Endodermal cell (in vitro differentiated cells): ENCODE data around the gene CEP135. TPM values are rescaled to one million over a fixed set of nuclear protein-coding genes. Genes with fewer than 3 reads are reported as not detected.

Experiments used
- DNase-seq: peaks from one replicate; pipeline ENCODE4 v3.0.0-alpha.2; 2017
- H3K27ac ChIP-seq: 2 replicates; pipeline ENCODE4 v1.5.1; 2013; ENCODE audit warnings: mild to moderate bottlenecking, low read depth, low read length, moderate library complexity
- H3K27me3 ChIP-seq: 2 replicates; pipeline ENCODE4 v1.6.1; 2013; ENCODE audit warnings: mild to moderate bottlenecking, low read length, moderate library complexity; ENCODE audit not compliant: insufficient read depth, control insufficient read depth, poor library complexity, severe bottlenecking
- H3K36me3 ChIP-seq: 2 replicates; pipeline ENCODE4 v1.7.0; 2013; ENCODE audit warnings: mild to moderate bottlenecking, low read length, moderate library complexity; ENCODE audit not compliant: control insufficient read depth, insufficient read depth
- H3K4me1 ChIP-seq: one replicate; pipeline ENCODE4 v1.7.0; 2013; ENCODE audit warnings: low read length; ENCODE audit not compliant: control insufficient read depth, insufficient read depth
- H3K4me3 ChIP-seq: 2 replicates; pipeline ENCODE4 v1.5.1; 2013; ENCODE audit warnings: mild to moderate bottlenecking, low read length, moderate library complexity
- H3K9ac ChIP-seq: 2 replicates; pipeline ENCODE4 v1.6.1; 2013; ENCODE audit warnings: mild to moderate bottlenecking, low read length, moderate library complexity; ENCODE audit not compliant: poor library complexity, severe bottlenecking; ENCODE audit errors: extremely low read depth
- H3K9me3 ChIP-seq: 2 replicates; pipeline ENCODE4 v1.6.1; 2013; ENCODE audit warnings: mild to moderate bottlenecking, low read length, moderate library complexity; ENCODE audit not compliant: control insufficient read depth
- H3K27ac Mint-ChIP-seq: 2 replicates; pipeline ENCODE4 v1.8.0; 2020; ENCODE audit warnings: mixed read lengths
- H3K27me3 Mint-ChIP-seq: 2 replicates; pipeline ENCODE4 v1.8.0; 2021; ENCODE audit warnings: mild to moderate bottlenecking, mixed read lengths; ENCODE audit not compliant: insufficient read depth
- H3K36me3 Mint-ChIP-seq: 2 replicates; pipeline ENCODE4 v1.8.0; 2020; ENCODE audit warnings: low read depth, mixed read lengths
- H3K4me1 Mint-ChIP-seq: 2 replicates; pipeline ENCODE4 v1.8.0; 2020; ENCODE audit warnings: mixed read lengths
- H3K4me3 Mint-ChIP-seq: 2 replicates; pipeline ENCODE4 v1.8.0; 2020; ENCODE audit warnings: mild to moderate bottlenecking, moderate library complexity, mixed read lengths
- H3K9me3 Mint-ChIP-seq: 2 replicates; pipeline ENCODE4 v1.8.0; 2020; ENCODE audit warnings: mild to moderate bottlenecking, mixed read lengths
- WGBS, 2 experiments: methylation state at CpG; one replicate each; pipeline versions ENCODE4 v1.1.5 to v1.1.7; 2013; ENCODE audit warnings: missing lambda C conversion rate in 2 of 2, mixed read lengths in 1 of 2; ENCODE audit not compliant: insufficient coverage in 1 of 2, insufficient read length in 1 of 2; 5-methylcytosine and 5-hydroxymethylcytosine counted together
- total RNA-seq, 2 donors: library from RNA; stranded (reverse); fragmentation: NEBNext Ultra II Directional in 1 of 2; extraction: Animal tissue kit (Norgen Biotek cat#: 25700) in 1 of 2; gene quantifications; 2 replicates in 1 of 2; 3 replicates in 1 of 2; pipeline ENCODE4 v1.2.1, GENCODE V29; 2021
- TF ChIP-seq, protein P1 (sequence below): fragments of 200-600 bp; sonication (generic); conservative IDR thresholded peaks from 2 replicates; pipeline ENCODE4 v1.5.0; 2021; ENCODE audit warnings: antibody characterized with exemption, mild to moderate bottlenecking

Gene CEP135
- total RNA-seq, 2 donors from 2014 or later: 28.0 to 37.4 TPM

DNA sequence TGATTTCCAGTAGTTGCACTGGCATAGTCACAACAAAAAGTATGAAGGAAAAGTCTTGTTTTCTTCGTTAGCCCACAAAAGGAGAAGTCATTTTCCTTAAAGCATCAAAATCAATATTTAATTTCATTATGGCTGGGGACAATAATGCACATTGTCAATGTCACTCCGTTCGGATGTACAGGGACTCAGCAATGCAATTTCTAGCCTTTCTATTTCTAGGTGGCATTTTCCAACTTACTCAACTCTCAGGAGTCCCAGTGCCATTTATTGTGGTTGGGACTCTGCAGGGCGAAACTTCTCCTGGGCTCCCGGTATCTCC lies 99.6 kb downstream of the CEP135 start:
- H3K27me3 Mint-ChIP-seq: peaks cover 13% of the 10 kb centered on the region
- no peaks in the 10 kb centered on the region for H3K9me3 ChIP-seq
- peak overlapping the region; percentile 72 for H3K27ac ChIP-seq

DNA sequence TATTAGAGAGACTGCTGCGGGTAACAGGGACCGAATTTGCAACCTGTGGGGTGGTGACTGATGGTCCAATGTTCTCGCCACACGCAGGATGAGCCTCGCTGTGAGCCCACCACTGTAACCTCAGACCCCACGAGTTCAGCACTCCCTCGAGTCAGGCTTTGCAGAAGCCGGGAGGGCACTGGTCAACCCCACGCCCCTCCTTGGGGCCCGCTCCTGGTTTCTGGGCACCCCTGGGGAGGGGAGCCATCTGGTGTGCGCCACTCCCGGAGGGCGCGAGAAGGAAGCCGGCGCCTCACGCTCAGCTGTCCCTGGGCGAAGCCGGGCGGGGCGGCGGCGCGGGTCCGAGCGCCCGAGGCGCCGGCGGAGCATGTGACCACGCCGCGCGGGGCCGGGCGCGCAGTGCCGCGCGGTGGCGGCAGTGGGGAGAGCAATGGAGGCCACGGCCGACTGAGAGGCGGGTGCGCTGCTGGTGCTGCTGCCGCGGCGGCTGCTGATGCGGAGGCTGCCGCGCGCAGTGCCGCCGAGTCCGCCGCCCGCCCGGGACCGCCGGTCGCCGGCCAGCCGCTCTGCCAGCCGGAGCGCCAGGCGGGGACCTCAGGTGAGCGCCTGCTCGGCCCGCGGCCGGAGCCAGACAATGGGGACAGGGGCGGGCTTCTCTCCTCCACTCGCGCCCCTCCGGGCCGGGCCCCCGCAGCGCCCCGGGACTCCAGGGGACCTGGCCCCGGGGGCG lies 100.1 kb downstream of the CEP135 start:
- peaks cover 9% of the 10 kb centered on the region for H3K4me1 ChIP-seq
- peak overlapping the region; percentile 91 for H3K27ac ChIP-seq
- no peaks in the 10 kb centered on the region for H3K27me3 ChIP-seq
- no peaks in the 10 kb centered on the region for H3K9me3 ChIP-seq
- H3K9ac ChIP-seq: peak overlapping the region; percentile 84
- TF ChIP-seq, protein P1, sequence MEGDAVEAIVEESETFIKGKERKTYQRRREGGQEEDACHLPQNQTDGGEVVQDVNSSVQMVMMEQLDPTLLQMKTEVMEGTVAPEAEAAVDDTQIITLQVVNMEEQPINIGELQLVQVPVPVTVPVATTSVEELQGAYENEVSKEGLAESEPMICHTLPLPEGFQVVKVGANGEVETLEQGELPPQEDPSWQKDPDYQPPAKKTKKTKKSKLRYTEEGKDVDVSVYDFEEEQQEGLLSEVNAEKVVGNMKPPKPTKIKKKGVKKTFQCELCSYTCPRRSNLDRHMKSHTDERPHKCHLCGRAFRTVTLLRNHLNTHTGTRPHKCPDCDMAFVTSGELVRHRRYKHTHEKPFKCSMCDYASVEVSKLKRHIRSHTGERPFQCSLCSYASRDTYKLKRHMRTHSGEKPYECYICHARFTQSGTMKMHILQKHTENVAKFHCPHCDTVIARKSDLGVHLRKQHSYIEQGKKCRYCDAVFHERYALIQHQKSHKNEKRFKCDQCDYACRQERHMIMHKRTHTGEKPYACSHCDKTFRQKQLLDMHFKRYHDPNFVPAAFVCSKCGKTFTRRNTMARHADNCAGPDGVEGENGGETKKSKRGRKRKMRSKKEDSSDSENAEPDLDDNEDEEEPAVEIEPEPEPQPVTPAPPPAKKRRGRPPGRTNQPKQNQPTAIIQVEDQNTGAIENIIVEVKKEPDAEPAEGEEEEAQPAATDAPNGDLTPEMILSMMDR: peak; percentile 53
- H3K4me3 ChIP-seq: peak overlapping the region; percentile 87
- H3K36me3 ChIP-seq: no peaks in the 10 kb centered on the region
- Mint-ChIP-seq H3K27me3 (peaks cover 13% of the 10 kb centered on the region), H3K9me3 (no peaks in the 10 kb centered on the region), H3K4me3 (peak overlapping the region; percentile 93), H3K27ac (peak overlapping the region; percentile 92), H3K36me3 (no peaks in the 10 kb centered on the region), H3K4me1 (peaks cover 19% of the 10 kb centered on the region)
- 0% methylated on average over 6 to 81 of the region's 81 CpGs for WGBS, 2 experiments
- peak; percentile 87 for DNase-seq

More for the DNA sequence above, 99.6 kb downstream of the CEP135 start:
- H3K4me3 Mint-ChIP-seq: peak overlapping the region; percentile 93
- WGBS, 2 experiments: 25 to 48% methylated on average over 4 to 5 of the region's 5 CpGs
- no peak for DNase-seq
- no peaks in the 10 kb centered on the region for H3K36me3 Mint-ChIP-seq
- Histone ChIP-seq H3K36me3 (no peaks in the 10 kb centered on the region), H3K27me3 (no peaks in the 10 kb centered on the region), H3K9ac (peak overlapping the region; percentile 71), H3K4me1 (peaks cover 7% of the 10 kb centered on the region), H3K4me3 (peak overlapping the region; percentile 87)
- TF ChIP-seq, protein P1: no peak
- no peaks in the 10 kb centered on the region for H3K9me3 Mint-ChIP-seq
- peaks cover 19% of the 10 kb centered on the region for H3K4me1 Mint-ChIP-seq
- H3K27ac Mint-ChIP-seq: peak overlapping the region; percentile 92

DNA sequence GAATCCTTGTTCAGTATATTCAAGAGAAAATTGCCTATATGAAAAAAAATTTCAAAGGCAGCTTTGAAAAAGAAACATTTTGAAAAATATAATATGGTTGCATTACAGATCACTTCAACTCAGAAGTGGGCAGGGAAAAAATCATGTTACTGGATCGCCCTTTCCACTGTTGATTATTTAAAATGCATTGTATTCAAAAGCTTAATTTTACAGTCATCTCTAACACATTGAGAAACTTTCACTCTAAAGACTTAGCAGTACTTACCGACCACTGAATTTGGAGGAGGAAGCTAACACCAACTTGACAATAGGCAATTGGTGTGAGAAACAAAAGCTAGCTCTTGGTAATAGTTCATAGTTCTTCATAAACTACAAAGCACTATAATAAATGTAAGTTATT lies 101.9 kb downstream of the CEP135 start:
- peak overlapping the region; percentile 84 for H3K9ac ChIP-seq
- Mint-ChIP-seq H3K4me1 (peaks cover 34% of the 10 kb centered on the region), H3K9me3 (no peaks in the 10 kb centered on the region), H3K27ac (peak overlapping the region; percentile 98), H3K36me3 (no peaks in the 10 kb centered on the region), H3K4me3 (peak overlapping the region; percentile 93), H3K27me3 (peaks cover 11% of the 10 kb centered on the region)
- TF ChIP-seq, protein P1: no peak
- WGBS, 2 experiments: 60% methylated on average over 1 to 2 of the region's 2 CpGs
- no peak overlapping the region for H3K27ac ChIP-seq
- peak overlapping the region; percentile 87 for H3K4me3 ChIP-seq
- peaks cover 13% of the 10 kb centered on the region for H3K4me1 ChIP-seq
- no peaks in the 10 kb centered on the region for H3K27me3 ChIP-seq
- no peaks in the 10 kb centered on the region for H3K9me3 ChIP-seq
- H3K36me3 ChIP-seq: no peaks in the 10 kb centered on the region
- DNase-seq: no peak
